ENCODE measurements around the gene YPEL5. TPM values are rescaled to one million over a fixed set of nuclear protein-coding genes. Genes with fewer than 3 reads are reported as not detected.

The YPEL5 gene
- total and polyA plus RNA-seq, 10 of the 15 experiments (the other 5 are each of a cell fraction or from before 2014, with no cell fraction given) = 18.8 to 47.3 (median 21.7) TPM

DNA sequence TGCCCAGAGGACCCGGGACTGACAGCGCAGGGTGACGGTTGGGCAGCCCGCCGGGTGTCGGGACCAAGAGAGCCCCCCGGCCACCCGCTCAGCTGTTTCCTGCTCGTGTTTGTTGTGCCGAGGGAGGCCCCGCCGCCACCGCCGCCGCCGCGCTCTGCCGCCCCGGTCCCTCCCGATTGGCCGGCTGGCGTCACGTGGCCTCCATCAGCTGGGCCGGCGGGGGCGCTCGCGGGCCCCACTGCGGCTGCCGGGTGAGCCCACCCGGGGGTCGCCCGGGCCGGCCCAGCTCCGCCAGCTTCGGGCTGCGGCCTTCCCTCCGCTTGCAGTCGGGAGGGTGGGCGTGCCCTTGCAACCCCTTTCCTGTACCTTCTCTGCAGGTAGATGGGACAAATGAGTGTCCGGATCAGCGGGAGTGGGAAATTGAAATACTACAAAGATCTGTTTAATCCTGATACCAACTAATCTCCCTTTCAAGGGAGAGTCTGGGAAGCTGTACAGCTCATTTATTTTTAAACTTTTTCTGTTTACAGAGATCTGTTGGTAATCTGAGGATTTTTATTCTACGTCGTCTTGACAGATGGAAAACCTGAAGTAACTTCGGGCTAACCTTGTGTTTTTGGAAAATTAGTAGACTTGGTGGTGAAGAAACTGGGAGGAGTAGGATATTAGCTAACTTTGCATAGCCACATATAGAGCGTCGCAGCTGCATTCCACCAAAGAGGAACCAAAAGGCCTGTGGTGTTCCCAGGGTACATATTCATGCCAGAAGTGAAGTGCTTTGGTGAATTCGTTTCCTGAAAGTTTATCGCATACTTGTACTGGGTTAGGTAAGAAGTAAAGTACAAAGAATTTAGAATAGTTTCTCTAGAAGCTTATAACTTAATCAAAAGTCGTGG is 1.2 kb downstream of the YPEL5 start (continued):
- peak; percentile 76 for TF ChIP-seq DPF2 (IDR thresholded peaks at IDR 0.05)
- no peak for TF ChIP-seq POU2F2 (IDR thresholded peaks at IDR 0.05; ENCODE audit: borderline replicate concordance, low read depth, low read length)
- 0 out of 2 replicates have a peak, but pooled peaks have one; percentile 25 for TF ChIP-seq EED (IDR thresholded peaks at IDR 0.05; ENCODE audit: low read depth)
- TF ChIP-seq GABPA (IDR thresholded peaks at IDR 0.05; ENCODE audit: low read depth) = no peak
- TF ChIP-seq NKRF (conservative IDR thresholded peaks at IDR 0.05) = peak; percentile 86; the same call in 1 of the 2 replicates
- TF ChIP-seq ZNF274 (IDR thresholded peaks at IDR 0.05; ENCODE audit: insufficient read depth, insufficient read length) = no peak
- no peak for TF ChIP-seq KLF5 (IDR thresholded peaks at IDR 0.05; ENCODE audit: partially characterized antibody)
- TF ChIP-seq, protein P1, sequence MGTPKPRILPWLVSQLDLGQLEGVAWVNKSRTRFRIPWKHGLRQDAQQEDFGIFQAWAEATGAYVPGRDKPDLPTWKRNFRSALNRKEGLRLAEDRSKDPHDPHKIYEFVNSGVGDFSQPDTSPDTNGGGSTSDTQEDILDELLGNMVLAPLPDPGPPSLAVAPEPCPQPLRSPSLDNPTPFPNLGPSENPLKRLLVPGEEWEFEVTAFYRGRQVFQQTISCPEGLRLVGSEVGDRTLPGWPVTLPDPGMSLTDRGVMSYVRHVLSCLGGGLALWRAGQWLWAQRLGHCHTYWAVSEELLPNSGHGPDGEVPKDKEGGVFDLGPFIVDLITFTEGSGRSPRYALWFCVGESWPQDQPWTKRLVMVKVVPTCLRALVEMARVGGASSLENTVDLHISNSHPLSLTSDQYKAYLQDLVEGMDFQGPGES (IDR thresholded peaks at IDR 0.05) = peak; percentile 55; the same call in 1 of the 2 replicates
- no peak for TF ChIP-seq BMI1 (IDR thresholded peaks at IDR 0.05; ENCODE audit: borderline replicate concordance)
- TF ChIP-seq RAD21 (IDR thresholded peaks at IDR 0.05; ENCODE audit: insufficient read depth, low read depth, low read length) = no peak
- TF ChIP-seq NFYB (IDR thresholded peaks at IDR 0.05; ENCODE audit: insufficient read depth, low read depth, low read length) = peak; percentile 92
- no peak for TF ChIP-seq HCFC1 (IDR thresholded peaks at IDR 0.05; ENCODE audit: low read length)
- TF ChIP-seq LARP7 (IDR thresholded peaks at IDR 0.05) = peak; percentile 63; the same call in 1 of the 2 replicates
- TF ChIP-seq SREBF2 (IDR thresholded peaks at IDR 0.05; ENCODE audit: low read length) = no peak
- TF ChIP-seq BCL11A (IDR thresholded peaks at IDR 0.05; ENCODE audit: low read depth, low read length) = no peak
- TF ChIP-seq, protein P2, sequence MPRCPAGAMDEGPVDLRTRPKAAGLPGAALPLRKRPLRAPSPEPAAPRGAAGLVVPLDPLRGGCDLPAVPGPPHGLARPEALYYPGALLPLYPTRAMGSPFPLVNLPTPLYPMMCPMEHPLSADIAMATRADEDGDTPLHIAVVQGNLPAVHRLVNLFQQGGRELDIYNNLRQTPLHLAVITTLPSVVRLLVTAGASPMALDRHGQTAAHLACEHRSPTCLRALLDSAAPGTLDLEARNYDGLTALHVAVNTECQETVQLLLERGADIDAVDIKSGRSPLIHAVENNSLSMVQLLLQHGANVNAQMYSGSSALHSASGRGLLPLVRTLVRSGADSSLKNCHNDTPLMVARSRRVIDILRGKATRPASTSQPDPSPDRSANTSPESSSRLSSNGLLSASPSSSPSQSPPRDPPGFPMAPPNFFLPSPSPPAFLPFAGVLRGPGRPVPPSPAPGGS (IDR thresholded peaks at IDR 0.05; ENCODE audit: borderline replicate concordance, insufficient read depth, low read depth, low read length, poor library complexity, severe bottlenecking) = no peak
- TF ChIP-seq PBX3 (IDR thresholded peaks at IDR 0.05; ENCODE audit: insufficient replicate concordance, low read depth, low read length) = peak; percentile 59
- TF ChIP-seq MTA3 (IDR thresholded peaks at IDR 0.05; ENCODE audit: borderline replicate concordance, low read length) = no peak
- peak; percentile 43; the same call in 1 of the 2 replicates for TF ChIP-seq YY1 (IDR thresholded peaks at IDR 0.05; ENCODE audit: low read depth, low read length)
- no peak for TF ChIP-seq SIX5 (IDR thresholded peaks at IDR 0.05; ENCODE audit: low read depth, low read length, severe bottlenecking)
- TF ChIP-seq MXI1 (IDR thresholded peaks at IDR 0.05; ENCODE audit: low read depth, low read length) = no peak
- peak; percentile 72 for TF ChIP-seq POLR2A (IDR thresholded peaks at IDR 0.05; ENCODE audit: low read depth, low read length)
- TF ChIP-seq NR2C1 (IDR thresholded peaks at IDR 0.05) = peak; percentile 24; the same call in 1 of the 2 replicates
- no peak for TF ChIP-seq TARDBP (IDR thresholded peaks at IDR 0.05; ENCODE audit: borderline replicate concordance)
- TF ChIP-seq ZNF217 (IDR thresholded peaks at IDR 0.05) = peak; percentile 58; the same call in 1 of the 2 replicates

Measured in GM12878 (cell line).